K562 (cell line): ENCODE data around the gene UCN. TPM values are rescaled to one million over a fixed set of nuclear protein-coding genes. Genes with fewer than 3 reads are reported as not detected.
A peak's percentile ranks its signal among the peaks of the same experiment; 100 is the strongest.
"Not testable (repeated sequence)": the region's sequence is repeated elsewhere in the genome, so short reads cannot be mapped to it uniquely, and the experiment has no call there.

Source experiments
- ATAC-seq: fragments of 200-7000 bp; cut with Tn5 transposase; 3 replicates; pipeline ENCODE4 v1.9.1; 2020; ENCODE audit warnings: moderate library complexity
- BruUV-seq: library from RNA; stranded (reverse); fragments of 400-500 nt; replicated peaks from 2 replicates; lab custom pipeline; 2021; lab: Mats Ljungman, UMichigan
- CTCF ChIA-PET: fragments of 300-600 bp; formaldehyde crosslinking; extraction: SDS; loops from one replicate; lab custom pipeline; 2021; ENCODE audit warnings: low intra/inter-chr PET ratio; lab: Yijun Ruan, JAX
- POLR2A ChIA-PET: fragments of 300-600, 350-650 bp; sonication (Branson Sonifier 250); formaldehyde crosslinking; extraction: SDS; loops from one replicate; lab custom pipeline; 2021; ENCODE audit warnings: antibody characterized with exemption, inconsistent platforms; lab: Yijun Ruan, JAX
- DNase-seq, 4 experiments: peaks; one replicate each; pipeline versions ENCODE4 v3.0.0 to v3.0.0-alpha.2; 2011 to 2018; ENCODE audit warnings: low spot score in 3 of 4, mixed read lengths in 3 of 4; ENCODE audit errors: extremely low read depth in 1 of 4
- FAIRE-seq: peaks from 2 replicates; lab custom pipeline; 2011; peaks lifted over from hg19 to GRCh38; lab: Jason Lieb, UNC
- H2AFZ ChIP-seq: 2 replicates; pipeline ENCODE4 v1.6.0; 2011; ENCODE audit warnings: low read depth, low read length, control low read depth, inconsistent platforms
- H3K27ac ChIP-seq: fragments of 200-600 bp; 3 replicates; pipeline ENCODE4 v1.8.0; 2011; ENCODE audit warnings: low read depth, mild to moderate bottlenecking, control low read depth, inconsistent platforms, low read length, moderate library complexity, mixed read lengths; ENCODE audit errors: extremely low read depth
- H3K27me3 ChIP-seq, 2 experiments: fragments of 300-600 bp in 1 of 2; 2 replicates in 1 of 2; 3 replicates in 1 of 2; pipeline versions ENCODE4 v1.6.0 to v1.8.0; 2011; ENCODE audit warnings: inconsistent platforms in 2 of 2, low read length in 2 of 2, mild to moderate bottlenecking in 1 of 2, mixed read lengths in 1 of 2, moderate library complexity in 1 of 2; ENCODE audit not compliant: control insufficient read depth in 2 of 2, insufficient read depth in 2 of 2
- H3K36me3 ChIP-seq: fragments of 300-600 bp; 3 replicates; pipeline ENCODE4 v1.8.0; 2011; ENCODE audit warnings: mild to moderate bottlenecking, low read length, inconsistent platforms; ENCODE audit not compliant: control insufficient read depth, insufficient read depth
- H3K4me1 ChIP-seq, 2 experiments: fragments of 200-600 bp in 1 of 2; replicated peaks in 1 of 2; 2 replicates in 1 of 2; 3 replicates in 1 of 2; pipeline versions ENCODE4 v1.5.1 to v1.8.0; 2011; ENCODE audit warnings: inconsistent platforms in 2 of 2, low read length in 2 of 2, mild to moderate bottlenecking in 1 of 2, mixed read lengths in 1 of 2, moderate library complexity in 1 of 2; ENCODE audit not compliant: control insufficient read depth in 2 of 2, insufficient read depth in 2 of 2
- H3K4me2 ChIP-seq: 2 replicates; pipeline ENCODE4 v1.6.1; 2011; ENCODE audit warnings: low read length, control low read depth, inconsistent platforms, mixed read lengths; ENCODE audit not compliant: insufficient read depth
- H3K4me3 ChIP-seq: fragments of 200-600 bp; sonication (generic), shearing (Covaris generic); 2 replicates; pipeline ENCODE4 v1.5.1; 2016; ENCODE audit warnings: control low read depth, inconsistent platforms
- H3K79me2 ChIP-seq: fragments of 200-600 bp; 3 replicates; pipeline ENCODE4 v1.8.0; 2011; ENCODE audit warnings: low read length, inconsistent platforms; ENCODE audit not compliant: control insufficient read depth, insufficient read depth
- H3K9ac ChIP-seq, 2 experiments: 2 replicates each; pipeline versions ENCODE4 v1.6.0 to v1.6.1; 2011; ENCODE audit warnings: low read depth in 2 of 2, low read length in 2 of 2, control low read depth in 1 of 2, inconsistent platforms in 1 of 2, mild to moderate bottlenecking in 1 of 2, mixed read lengths in 1 of 2; ENCODE audit not compliant: insufficient read depth in 1 of 2
- H3K9me1 ChIP-seq: one replicate; pipeline ENCODE4 v1.6.0; 2011; ENCODE audit warnings: inconsistent platforms, mild to moderate bottlenecking, low read length, moderate library complexity; ENCODE audit not compliant: control insufficient read depth, insufficient read depth
- H3K9me3 ChIP-seq: replicated peaks from 2 replicates; pipeline ENCODE4 v1.5.1; 2011; ENCODE audit warnings: low read depth, low read length, inconsistent platforms; ENCODE audit not compliant: control insufficient read depth, insufficient read depth
- H4K20me1 ChIP-seq: replicated peaks from 2 replicates; pipeline ENCODE4 v1.6.1; 2011; ENCODE audit warnings: low read length, inconsistent platforms, mixed read lengths; ENCODE audit not compliant: control insufficient read depth, insufficient read depth
- FOS ChIP-seq: IDR thresholded peaks from 3 replicates; pipeline ENCODE4 v1.6.1; 2011; ENCODE audit not compliant: insufficient read length; ENCODE audit errors: extremely low read depth
- WGBS: fragments of 100-300 bp; shearing (Covaris generic); methylation state at CpG from one replicate; pipeline ENCODE4 v1.1.6; 2016; ENCODE audit warnings: low coverage, mixed read lengths; ENCODE audit not compliant: insufficient coverage; ENCODE audit errors: missing lambda C conversion rate; 5-methylcytosine and 5-hydroxymethylcytosine counted together
- in situ Hi-C: fragments of 300-500 bp; cut with MboI; formaldehyde crosslinking; loops from 4 replicates; pipeline ENCODE4 v1.15.0; 2018; ENCODE audit warnings: inconsistent platforms, mixed read lengths
- intact Hi-C: fragments of 100-400 bp; cut with micrococcal nuclease; formaldehyde crosslinking; loops from 2 replicates; pipeline ENCODE4 v1.14.2; 2022
- polyA plus RNA-seq, 8 experiments: library from polyadenylated mRNA; depleted of rRNA in 4 of 8; stranded (reverse) in 5 of 8; unstranded in 3 of 8; fragments of >200 nt; fragmentation: Nextera tagmentation in 2 of 8; fragmentation: Illumina TruSeq in 1 of 8; extraction: Ambion mirVana in 2 of 8; extraction: Trizol in 1 of 8; gene quantifications; 2 replicates each; pipeline versions ENCODE4 v1.2.1 to v1.2.3, GENCODE V29; 2011 to 2014; ENCODE audit warnings: inconsistent platforms in 1 of 8, missing spikeins in 1 of 8
- total RNA-seq, 7 experiments: library from RNA; depleted of rRNA in 6 of 7; stranded (reverse); fragments of >200 nt in 6 of 7; fragmentation: Illumina TruSeq in 2 of 7; extraction: Trizol in 2 of 7; gene quantifications; 2 replicates each; pipeline versions ENCODE4 v1.2.1 to v1.2.3, GENCODE V29; 2011 to 2021; ENCODE audit warnings: low replicate concordance in 1 of 7
- TF ChIP-seq, protein P1 (sequence below): sonication (generic); formaldehyde crosslinking; IDR thresholded peaks from 2 replicates; pipeline ENCODE4 v1.9.0; 2022; ENCODE audit warnings: mild to moderate bottlenecking, missing genetic modification reagents

UCN gene
- total and polyA plus RNA-seq, 9 of the 15 experiments (the other 6 are each of a cell fraction or from before 2014, with no cell fraction given) = 0.10 to 2.7 (median 0.43) TPM

DNA sequence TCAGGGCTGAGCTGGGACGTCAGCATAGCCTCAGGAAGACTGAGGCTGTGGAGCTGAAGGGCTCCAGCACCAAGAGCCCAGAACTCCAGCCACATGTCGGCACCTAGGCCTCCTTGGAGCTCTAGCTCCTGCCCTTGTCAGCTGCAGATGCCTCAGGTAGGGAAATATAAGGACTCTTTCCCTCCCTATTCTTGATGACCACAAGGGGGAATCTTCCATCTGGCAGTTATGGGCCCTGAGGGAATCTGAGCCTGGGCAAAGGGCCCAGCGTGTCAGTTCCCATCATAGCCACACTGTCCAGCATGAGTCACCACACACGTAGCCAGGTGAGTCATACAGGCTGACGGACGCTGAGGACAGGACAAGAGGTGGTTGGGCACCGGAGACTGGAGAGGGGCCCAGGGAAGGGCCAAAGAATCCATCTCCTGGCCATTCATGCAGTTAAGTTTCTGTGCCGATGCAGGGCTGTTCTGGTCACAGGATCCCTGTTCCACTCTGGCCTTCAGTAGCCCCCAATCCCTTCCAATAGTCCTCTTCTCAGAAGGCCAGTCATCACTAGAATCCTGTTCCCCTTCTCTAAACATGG, 12.8 kb upstream of the UCN start (continued):
- peak; percentile 84 for TF ChIP-seq FOS
- TF ChIP-seq, protein P1, sequence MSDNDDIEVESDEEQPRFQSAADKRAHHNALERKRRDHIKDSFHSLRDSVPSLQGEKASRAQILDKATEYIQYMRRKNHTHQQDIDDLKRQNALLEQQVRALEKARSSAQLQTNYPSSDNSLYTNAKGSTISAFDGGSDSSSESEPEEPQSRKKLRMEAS = peak; percentile 64

DNA sequence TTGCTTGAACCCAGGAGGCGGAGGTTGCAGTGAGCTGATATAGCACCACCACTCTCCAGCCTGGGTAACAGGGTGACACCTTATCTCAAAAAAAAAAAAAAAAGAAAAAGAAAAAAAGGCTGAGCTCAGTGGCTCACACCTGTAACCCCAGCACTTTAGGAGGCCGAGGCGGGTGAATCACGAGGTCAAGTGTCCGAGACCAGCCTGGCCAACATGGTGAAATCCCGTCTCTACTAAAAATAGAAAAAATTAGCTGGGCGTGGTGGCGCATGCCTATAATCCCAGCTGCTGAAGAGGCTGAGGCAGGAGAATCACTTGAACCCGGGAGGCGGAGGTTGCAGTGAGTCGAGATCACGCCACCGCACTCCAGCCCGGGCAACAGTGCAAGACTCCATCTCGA, 11.6 kb upstream of the UCN start:
- H3K27ac ChIP-seq, BruUV-seq, H3K9me1 ChIP-seq, H3K9me3 ChIP-seq, H3K9ac ChIP-seq, H3K4me3 ChIP-seq, H3K4me2 ChIP-seq, ATAC-seq, FAIRE-seq, DNase-seq, H3K27me3 ChIP-seq, intact Hi-C loops, H2AFZ ChIP-seq, H4K20me1 ChIP-seq, in situ Hi-C loops: not testable (repeated sequence)
- 92% methylated on average over 13 of the region's 15 CpGs for WGBS
- ChIA-PET CTCF (interaction anchor here (1.5 kb wide), 1 partner anchor 50 kb away, joined by 5 read pairs; the partner anchor contains the start of genes EIF2B4 and SNX17), POLR2A (interaction anchor here (0.6 to 0.9 kb wide), 2 partner anchors 9 to 61 kb away, joined by 3 read pairs; partner anchors contain the start of gene ZNF513)
- Histone ChIP-seq H3K4me1 (peaks cover 12 to 21% of the 10 kb centered on the region in 2 experiments), H3K79me2 (peaks cover 32% of the 10 kb centered on the region), H3K36me3 (peaks cover 18% of the 10 kb centered on the region; the same call in 2 of the 3 replicates)
